Caco-2 (cell line): ENCODE results near the gene PKIB. TPM values are rescaled to one million over a fixed set of nuclear protein-coding genes. Genes with fewer than 3 reads are reported as not detected.

Experiments used
- BruUV-seq: library from RNA; stranded (reverse); fragments of 400-500 nt; replicated peaks from 2 replicates; lab custom pipeline; 2021; lab: Mats Ljungman, UMichigan
- CTCF ChIA-PET: fragments of 300-600 bp; sonication (Branson Sonifier 250); formaldehyde crosslinking; loops from one replicate; lab custom pipeline; 2022; ENCODE audit warnings: antibody characterized with exemption; lab: Charles Lee
- POLR2A ChIA-PET: fragments of 300-600 bp; sonication (Branson Sonifier 250); formaldehyde crosslinking; loops from one replicate; lab custom pipeline; 2022; ENCODE audit warnings: antibody characterized with exemption; lab: Charles Lee
- DNase-seq, 2 experiments: peaks; one replicate each; pipeline versions ENCODE4 v3.0.0 to v3.0.0-alpha.2; 2020 to 2022
- H3K27me3 ChIP-seq: replicated peaks from 2 replicates; pipeline ENCODE4 v1.6.0; 2011; ENCODE audit warnings: low read length; ENCODE audit not compliant: control insufficient read depth, insufficient read depth
- H3K36me3 ChIP-seq: 2 replicates; pipeline ENCODE4 v1.5.1; 2011; ENCODE audit warnings: low read length; ENCODE audit not compliant: control insufficient read depth, insufficient read depth
- H3K4me1 ChIP-seq: fragments of 250-450 bp; sonication (Bioruptor Pico); 2 replicates; pipeline ENCODE4 v1.5.1; 2020; ENCODE audit warnings: mild to moderate bottlenecking
- H3K4me3 ChIP-seq: 2 replicates; pipeline ENCODE4 v1.5.1; 2011; ENCODE audit warnings: low read depth, mild to moderate bottlenecking, control low read depth, low read length
- H3K9me3 ChIP-seq: fragments of 250-450 bp; sonication (Bioruptor Pico); 2 replicates; pipeline ENCODE4 v1.5.1; 2020; ENCODE audit warnings: mild to moderate bottlenecking, moderate library complexity
- H3K27ac Mint-ChIP-seq: one replicate; pipeline ENCODE4 v1.8.0; 2022; ENCODE audit warnings: mixed read lengths; ENCODE audit not compliant: unreplicated experiment
- H3K27me3 Mint-ChIP-seq: one replicate; pipeline ENCODE4 v1.8.0; 2022; ENCODE audit warnings: mixed read lengths; ENCODE audit not compliant: insufficient read depth, unreplicated experiment
- H3K36me3 Mint-ChIP-seq: one replicate; pipeline ENCODE4 v1.8.0; 2022; ENCODE audit warnings: mild to moderate bottlenecking, mixed read lengths; ENCODE audit not compliant: insufficient read depth, unreplicated experiment
- H3K4me1 Mint-ChIP-seq: one replicate; pipeline ENCODE4 v1.8.0; 2022; ENCODE audit warnings: low read depth, mixed read lengths; ENCODE audit not compliant: unreplicated experiment
- H3K4me3 Mint-ChIP-seq: one replicate; pipeline ENCODE4 v1.8.0; 2022; ENCODE audit warnings: mild to moderate bottlenecking, moderate library complexity, mixed read lengths; ENCODE audit not compliant: unreplicated experiment
- H3K9me3 Mint-ChIP-seq: one replicate; pipeline ENCODE4 v1.8.0; 2022; ENCODE audit warnings: mixed read lengths; ENCODE audit not compliant: unreplicated experiment
- CTCF ChIP-seq, 2 experiments: fragments of 200-600 bp in 1 of 2; IDR thresholded peaks; 1 replicate in 1 of 2; 2 replicates in 1 of 2; pipeline versions ENCODE4 v1.5.1 to v1.8.0; 2011 to 2022; ENCODE audit warnings: antibody characterized with exemption in 1 of 2, control low read depth in 1 of 2, inconsistent platforms in 1 of 2, low read depth in 1 of 2, low read length in 1 of 2, mild to moderate bottlenecking in 1 of 2, moderate library complexity in 1 of 2; ENCODE audit not compliant: insufficient read depth in 1 of 2, severe bottlenecking in 1 of 2, unreplicated experiment in 1 of 2
- intact Hi-C: fragments of 100-400 bp; cut with micrococcal nuclease; formaldehyde crosslinking; loops from one replicate; pipeline ENCODE4 v1.10.0; 2022; ENCODE audit not compliant: unreplicated experiment
- total RNA-seq: library from RNA; stranded (reverse); gene quantifications from 2 replicates; pipeline ENCODE4 v1.2.3, GENCODE V29; 2022

Gene PKIB
- total RNA-seq, 1 experiment from 2014 or later, result 18.6 TPM

DNA sequence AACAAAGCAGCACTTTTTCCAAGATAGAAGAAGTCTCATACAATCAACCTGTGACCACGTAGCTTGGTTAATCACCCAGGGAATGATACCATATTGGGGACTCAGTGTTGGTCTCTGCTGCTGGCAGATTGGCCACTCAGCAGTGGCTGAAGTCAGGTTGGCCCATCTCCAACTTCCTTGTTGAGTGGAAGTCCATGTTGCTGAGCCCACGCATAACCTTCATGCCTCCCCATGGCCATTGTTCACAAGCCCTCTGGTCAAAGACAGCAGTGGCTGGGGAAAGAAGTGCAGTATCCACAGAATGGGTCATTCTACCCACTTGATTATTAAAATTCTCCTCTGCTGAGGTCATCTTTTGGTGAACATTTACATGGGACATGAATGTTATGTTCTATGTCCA lies 38.5 kb downstream of the PKIB start:
- H3K4me1 Mint-ChIP-seq, result peaks cover 26% of the 10 kb centered on the region
- no peaks in the 10 kb centered on the region for H3K9me3 Mint-ChIP-seq
- ChIA-PET POLR2A (no interaction called here), CTCF (no interaction called here)
- no peak overlapping the region for H3K4me3 Mint-ChIP-seq
- H3K4me1 ChIP-seq, result peaks cover 36% of the 10 kb centered on the region
- no peak for DNase-seq
- no peaks in the 10 kb centered on the region for H3K36me3 ChIP-seq
- no peaks in the 10 kb centered on the region for H3K9me3 ChIP-seq
- no peaks in the 10 kb centered on the region for H3K27me3 Mint-ChIP-seq
- H3K27ac Mint-ChIP-seq, result no peak overlapping the region
- H3K36me3 Mint-ChIP-seq, result no peaks in the 10 kb centered on the region
- no peaks in the 10 kb centered on the region for H3K27me3 ChIP-seq
- BruUV-seq, result no TSS peak
- no peak overlapping the region for H3K4me3 ChIP-seq
- TF ChIP-seq CTCF (IDR thresholded peaks at IDR 0.05; ENCODE audit: insufficient read depth in 1 of 2, low read depth in 1 of 2, low read length in 1 of 2, severe bottlenecking in 1 of 2, unreplicated experiment in 1 of 2), result no peak
- intact Hi-C loops, result no loop called here

GRCh38 chr6:122649701-122650100 lies 39.5 kb downstream of the PKIB start:
- H3K27ac Mint-ChIP-seq, result no peak overlapping the region
- CTCF ChIA-PET, result no interaction called here

GRCh38 chr6:122650403-122650802 lies 40.2 kb downstream of the PKIB start:
- no peak for DNase-seq
- BruUV-seq, result no TSS peak
- intact Hi-C loops, result no loop called here
- CTCF ChIA-PET, result no interaction called here
- no peaks in the 10 kb centered on the region for H3K36me3 ChIP-seq
- TF ChIP-seq CTCF (IDR thresholded peaks at IDR 0.05; ENCODE audit: insufficient read depth in 1 of 2, low read depth in 1 of 2, low read length in 1 of 2, severe bottlenecking in 1 of 2, unreplicated experiment in 1 of 2), result no peak
- H3K36me3 Mint-ChIP-seq, result no peaks in the 10 kb centered on the region
- POLR2A ChIA-PET, result no interaction called here
- no peak overlapping the region for H3K27ac Mint-ChIP-seq
- no peaks in the 10 kb centered on the region for H3K27me3 Mint-ChIP-seq
- H3K4me1 ChIP-seq, result peaks cover 45% of the 10 kb centered on the region
- no peaks in the 10 kb centered on the region for H3K9me3 Mint-ChIP-seq
- no peak overlapping the region for H3K4me3 Mint-ChIP-seq
- no peaks in the 10 kb centered on the region for H3K27me3 ChIP-seq
- H3K4me1 Mint-ChIP-seq, result peaks cover 28% of the 10 kb centered on the region
- no peak overlapping the region for H3K4me3 ChIP-seq
- H3K9me3 ChIP-seq, result no peaks in the 10 kb centered on the region

More at GRCh38 chr6:122649701-122650100, 39.5 kb downstream of the PKIB start:
- BruUV-seq, result no TSS peak
- H3K27me3 Mint-ChIP-seq, result no peaks in the 10 kb centered on the region
- H3K4me1 Mint-ChIP-seq, result peaks cover 32% of the 10 kb centered on the region
- peaks cover 45% of the 10 kb centered on the region for H3K4me1 ChIP-seq
- no peak overlapping the region for H3K4me3 Mint-ChIP-seq
- no peaks in the 10 kb centered on the region for H3K36me3 Mint-ChIP-seq
- no peak overlapping the region for H3K4me3 ChIP-seq
- H3K27me3 ChIP-seq, result no peaks in the 10 kb centered on the region
- no peak for TF ChIP-seq CTCF (IDR thresholded peaks at IDR 0.05; ENCODE audit: insufficient read depth in 1 of 2, low read depth in 1 of 2, low read length in 1 of 2, severe bottlenecking in 1 of 2, unreplicated experiment in 1 of 2)
- intact Hi-C loops, result no loop called here
- POLR2A ChIA-PET, result no interaction called here
- no peak for DNase-seq
- no peaks in the 10 kb centered on the region for H3K9me3 Mint-ChIP-seq
- H3K36me3 ChIP-seq, result no peaks in the 10 kb centered on the region
- H3K9me3 ChIP-seq, result no peaks in the 10 kb centered on the region
